ENCODE data around the gene CAVIN4.

DNA sequence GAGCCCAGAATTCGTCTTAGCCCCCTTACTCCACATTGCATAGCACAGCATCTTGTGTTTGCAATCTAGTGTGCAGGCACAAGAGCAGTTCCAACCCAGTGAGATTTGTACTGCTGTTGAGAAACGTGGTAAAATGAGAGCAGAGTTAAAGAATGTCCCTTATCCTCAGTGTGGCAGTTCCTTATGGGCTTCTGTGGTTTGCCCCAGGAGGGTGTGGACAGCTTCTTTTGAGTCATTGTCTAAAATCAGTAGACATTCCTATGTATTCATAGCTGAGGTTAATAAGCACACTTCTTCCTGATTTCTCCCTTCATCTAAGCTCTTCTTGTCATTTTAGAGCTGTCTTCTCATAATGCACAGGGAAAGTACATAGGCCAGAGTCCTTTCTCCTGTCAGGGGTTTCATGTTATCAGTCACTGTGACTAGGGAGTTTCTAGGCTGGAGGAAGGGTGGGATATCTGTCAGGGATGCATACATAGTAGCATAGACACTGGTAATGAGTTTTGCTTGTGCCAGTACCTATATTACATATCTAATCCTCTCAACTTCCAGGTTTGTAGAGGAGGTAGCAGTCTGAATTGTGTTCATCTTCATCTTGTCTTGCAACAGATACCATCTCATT is 2.0 kb upstream of the CAVIN4 start:
- TF ChIP-seq, protein P1, sequence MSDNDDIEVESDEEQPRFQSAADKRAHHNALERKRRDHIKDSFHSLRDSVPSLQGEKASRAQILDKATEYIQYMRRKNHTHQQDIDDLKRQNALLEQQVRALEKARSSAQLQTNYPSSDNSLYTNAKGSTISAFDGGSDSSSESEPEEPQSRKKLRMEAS (CRISPR knock-in tag; IDR thresholded peaks at IDR 0.05): no peak
- TF ChIP-seq, protein P2, sequence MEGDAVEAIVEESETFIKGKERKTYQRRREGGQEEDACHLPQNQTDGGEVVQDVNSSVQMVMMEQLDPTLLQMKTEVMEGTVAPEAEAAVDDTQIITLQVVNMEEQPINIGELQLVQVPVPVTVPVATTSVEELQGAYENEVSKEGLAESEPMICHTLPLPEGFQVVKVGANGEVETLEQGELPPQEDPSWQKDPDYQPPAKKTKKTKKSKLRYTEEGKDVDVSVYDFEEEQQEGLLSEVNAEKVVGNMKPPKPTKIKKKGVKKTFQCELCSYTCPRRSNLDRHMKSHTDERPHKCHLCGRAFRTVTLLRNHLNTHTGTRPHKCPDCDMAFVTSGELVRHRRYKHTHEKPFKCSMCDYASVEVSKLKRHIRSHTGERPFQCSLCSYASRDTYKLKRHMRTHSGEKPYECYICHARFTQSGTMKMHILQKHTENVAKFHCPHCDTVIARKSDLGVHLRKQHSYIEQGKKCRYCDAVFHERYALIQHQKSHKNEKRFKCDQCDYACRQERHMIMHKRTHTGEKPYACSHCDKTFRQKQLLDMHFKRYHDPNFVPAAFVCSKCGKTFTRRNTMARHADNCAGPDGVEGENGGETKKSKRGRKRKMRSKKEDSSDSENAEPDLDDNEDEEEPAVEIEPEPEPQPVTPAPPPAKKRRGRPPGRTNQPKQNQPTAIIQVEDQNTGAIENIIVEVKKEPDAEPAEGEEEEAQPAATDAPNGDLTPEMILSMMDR (IDR thresholded peaks at IDR 0.05): no peak
- TF ChIP-seq ZNF416 (CRISPR knock-in tag; IDR thresholded peaks at IDR 0.05) (no peak), ATF6 (CRISPR knock-in tag; IDR thresholded peaks at IDR 0.05) (no peak)
